ENCODE measurements around the gene LRP5. TPM values are rescaled to one million over a fixed set of nuclear protein-coding genes. Genes with fewer than 3 reads are reported as not detected.

Gene LRP5
- polyA plus RNA-seq, 1 donor (not counting 4 experiments of a cell fraction or from before 2014, with no cell fraction given), result 6.6 TPM

DNA sequence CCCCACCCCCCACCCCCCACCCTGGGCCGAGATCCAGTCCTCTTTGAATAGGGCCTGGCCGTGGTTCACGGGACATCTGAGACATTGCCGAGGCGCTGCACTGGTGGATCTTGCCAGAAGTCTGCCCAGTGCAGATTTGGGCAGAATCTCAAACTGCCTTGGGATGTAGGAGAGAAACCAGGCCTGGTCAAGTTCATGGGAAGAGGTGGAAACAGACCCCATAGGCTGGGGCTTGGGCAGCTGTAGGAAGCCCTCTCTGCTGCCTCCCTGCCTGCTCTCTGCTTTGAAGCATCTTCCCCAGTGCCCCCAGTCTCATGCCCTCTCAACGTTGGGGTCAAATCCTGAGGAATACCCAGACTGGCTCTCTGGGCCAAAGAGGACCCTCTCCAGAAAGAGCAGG, 132.2 kb downstream of the LRP5 start:
- no peaks in the 10 kb centered on the region for H3K27me3 ChIP-seq (ENCODE audit: control insufficient read depth, extremely low read depth, insufficient read depth, low read length)
- H4K20me1 ChIP-seq (ENCODE audit: control insufficient read depth, extremely low read depth, insufficient read depth, low read length), result no peaks in the 10 kb centered on the region
- FAIRE-seq (no peak), DNase-seq (ENCODE audit: low read depth, low spot score) (no peak)
- H3K36me3 ChIP-seq (ENCODE audit: control insufficient read depth in 2 of 2, extremely low read depth in 1 of 2, insufficient read depth in 2 of 2, low read length in 2 of 2), result peaks cover 7 to 24% of the 10 kb centered on the region in 2 experiments
- no peaks in the 10 kb centered on the region for H3K79me2 ChIP-seq (ENCODE audit: control insufficient read depth, insufficient read depth, low read length)
- dilution Hi-C loops (cut with MboI; ENCODE audit: extremely low pct_ligation_motif_present, low sequenced_read_pairs), result no loop called here
- no peak for TF ChIP-seq EZH2 (IDR thresholded peaks at IDR 0.05; ENCODE audit: low read length)
- TF ChIP-seq, protein P1, sequence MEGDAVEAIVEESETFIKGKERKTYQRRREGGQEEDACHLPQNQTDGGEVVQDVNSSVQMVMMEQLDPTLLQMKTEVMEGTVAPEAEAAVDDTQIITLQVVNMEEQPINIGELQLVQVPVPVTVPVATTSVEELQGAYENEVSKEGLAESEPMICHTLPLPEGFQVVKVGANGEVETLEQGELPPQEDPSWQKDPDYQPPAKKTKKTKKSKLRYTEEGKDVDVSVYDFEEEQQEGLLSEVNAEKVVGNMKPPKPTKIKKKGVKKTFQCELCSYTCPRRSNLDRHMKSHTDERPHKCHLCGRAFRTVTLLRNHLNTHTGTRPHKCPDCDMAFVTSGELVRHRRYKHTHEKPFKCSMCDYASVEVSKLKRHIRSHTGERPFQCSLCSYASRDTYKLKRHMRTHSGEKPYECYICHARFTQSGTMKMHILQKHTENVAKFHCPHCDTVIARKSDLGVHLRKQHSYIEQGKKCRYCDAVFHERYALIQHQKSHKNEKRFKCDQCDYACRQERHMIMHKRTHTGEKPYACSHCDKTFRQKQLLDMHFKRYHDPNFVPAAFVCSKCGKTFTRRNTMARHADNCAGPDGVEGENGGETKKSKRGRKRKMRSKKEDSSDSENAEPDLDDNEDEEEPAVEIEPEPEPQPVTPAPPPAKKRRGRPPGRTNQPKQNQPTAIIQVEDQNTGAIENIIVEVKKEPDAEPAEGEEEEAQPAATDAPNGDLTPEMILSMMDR (optimal IDR thresholded peaks at IDR 0.05 in 1 of 3, IDR thresholded peaks at IDR 0.05 in 1 of 3, conservative IDR thresholded peaks at IDR 0.05 in 1 of 3; ENCODE audit: extremely low read depth in 1 of 3, insufficient read depth in 2 of 3, low read length in 3 of 3), result no peak
- H3K27ac ChIP-seq (ENCODE audit: control insufficient read depth, insufficient read depth, low read length), result no peak overlapping the region
- H2AFZ ChIP-seq (ENCODE audit: control insufficient read depth, low read length), result no peak overlapping the region
- H3K9ac ChIP-seq (ENCODE audit: control insufficient read depth, extremely low read depth, insufficient read depth, low read length), result no peak overlapping the region
- no peak overlapping the region for H3K4me2 ChIP-seq (ENCODE audit: control insufficient read depth, extremely low read depth, insufficient read depth, low read depth, low read length)
- H3K4me3 ChIP-seq (ENCODE audit: control insufficient read depth in 2 of 3, extremely low read depth in 1 of 3, insufficient read depth in 2 of 3, low read depth in 1 of 3, low read length in 3 of 3), result no peak overlapping the region
- no peaks in the 10 kb centered on the region for H3K4me1 ChIP-seq (ENCODE audit: control insufficient read depth, extremely low read depth, insufficient read depth, low read length)
- H3K9me1 ChIP-seq (ENCODE audit: control insufficient read depth, extremely low read depth, insufficient read depth, low read length), result no peaks in the 10 kb centered on the region
- H3K9me3 ChIP-seq (ENCODE audit: control insufficient read depth, low read depth, low read length), result no peaks in the 10 kb centered on the region

DNA sequence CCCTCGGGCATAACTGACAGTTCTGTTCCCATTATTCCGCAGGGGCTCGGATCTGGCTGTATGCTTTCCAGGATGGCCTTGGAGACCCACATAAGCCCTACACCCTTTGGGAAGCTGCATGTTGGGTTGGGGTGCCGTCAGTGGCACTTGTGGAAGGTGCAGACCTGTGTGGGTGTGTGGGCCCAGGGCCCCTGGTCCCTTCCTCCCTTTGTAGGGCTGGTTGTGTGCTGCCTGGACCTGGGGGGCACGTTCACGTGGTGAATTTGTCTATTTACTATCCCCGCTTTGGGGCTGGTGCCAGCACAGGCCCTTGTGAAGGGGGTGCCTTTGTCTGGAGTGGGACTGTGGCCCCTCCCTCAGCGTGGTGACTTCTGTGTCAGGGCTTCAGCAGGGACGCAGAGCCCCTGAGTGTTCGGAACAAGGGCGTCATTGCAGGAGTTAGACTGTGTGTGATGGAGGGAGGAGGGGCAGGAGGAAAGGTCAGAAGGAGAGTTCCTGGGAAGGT, 133.2 kb downstream of the LRP5 start:
- Histone ChIP-seq H3K79me2 (ENCODE audit: control insufficient read depth, insufficient read depth, low read length) (no peaks in the 10 kb centered on the region), H3K27me3 (ENCODE audit: control insufficient read depth, extremely low read depth, insufficient read depth, low read length) (no peaks in the 10 kb centered on the region), H3K4me2 (ENCODE audit: control insufficient read depth, extremely low read depth, insufficient read depth, low read depth, low read length) (no peak overlapping the region), H3K4me3 (ENCODE audit: control insufficient read depth in 2 of 3, extremely low read depth in 1 of 3, insufficient read depth in 2 of 3, low read depth in 1 of 3, low read length in 3 of 3) (no peak overlapping the region), H3K9ac (ENCODE audit: control insufficient read depth, extremely low read depth, insufficient read depth, low read length) (no peak overlapping the region), H3K27ac (ENCODE audit: control insufficient read depth, insufficient read depth, low read length) (no peak overlapping the region), H3K9me1 (ENCODE audit: control insufficient read depth, extremely low read depth, insufficient read depth, low read length) (no peaks in the 10 kb centered on the region), H4K20me1 (ENCODE audit: control insufficient read depth, extremely low read depth, insufficient read depth, low read length) (no peaks in the 10 kb centered on the region), H3K36me3 (ENCODE audit: control insufficient read depth in 2 of 2, extremely low read depth in 1 of 2, insufficient read depth in 2 of 2, low read length in 2 of 2) (peaks cover 4 to 19% of the 10 kb centered on the region in 2 experiments), H3K9me3 (ENCODE audit: control insufficient read depth, low read depth, low read length) (no peaks in the 10 kb centered on the region), H2AFZ (ENCODE audit: control insufficient read depth, low read length) (no peak overlapping the region), H3K4me1 (ENCODE audit: control insufficient read depth, extremely low read depth, insufficient read depth, low read length) (no peaks in the 10 kb centered on the region)
- DNase-seq (ENCODE audit: low read depth, low spot score), result no peak
- dilution Hi-C loops (cut with MboI; ENCODE audit: extremely low pct_ligation_motif_present, low sequenced_read_pairs), result no loop called here
- TF ChIP-seq, protein P1 (optimal IDR thresholded peaks at IDR 0.05 in 1 of 3, IDR thresholded peaks at IDR 0.05 in 1 of 3, conservative IDR thresholded peaks at IDR 0.05 in 1 of 3; ENCODE audit: extremely low read depth in 1 of 3, insufficient read depth in 2 of 3, low read length in 3 of 3), result no peak
- TF ChIP-seq EZH2 (IDR thresholded peaks at IDR 0.05; ENCODE audit: low read length), result no peak
- no peak for FAIRE-seq

All from keratinocyte (primary cell).